WTC11 (cell line): ENCODE data around the gene HYOU1. TPM values are rescaled to one million over a fixed set of nuclear protein-coding genes. Genes with fewer than 3 reads are reported as not detected.

Experiments
- ATAC-seq: fragments of 200-7000 bp; cut with Tn5 transposase; 2 replicates; pipeline ENCODE4 v1.10.0; 2021; ENCODE audit warnings: mild to moderate bottlenecking, moderate library complexity
- CTCF ChIA-PET: fragments of 300-600 bp; sonication (Branson Sonifier 250); formaldehyde crosslinking; loops from one replicate; lab custom pipeline; 2021; ENCODE audit warnings: antibody characterized with exemption; lab: Charles Lee
- POLR2A ChIA-PET: fragments of 350-600 bp; sonication (Branson Sonifier 250); formaldehyde crosslinking; loops from one replicate; lab custom pipeline; 2021; ENCODE audit warnings: antibody characterized with exemption; lab: Charles Lee
- DNase-seq: peaks from one replicate; pipeline ENCODE4 v3.0.0; 2021; ENCODE audit warnings: low spot score
- H3K27ac Mint-ChIP-seq: 2 replicates; pipeline ENCODE4 v1.8.0; 2021; ENCODE audit warnings: mixed read lengths
- H3K27me3 Mint-ChIP-seq: 2 replicates; pipeline ENCODE4 v1.8.0; 2021; ENCODE audit warnings: low read depth, mild to moderate bottlenecking, moderate library complexity, mixed read lengths
- H3K36me3 Mint-ChIP-seq: 2 replicates; pipeline ENCODE4 v1.8.0; 2021; ENCODE audit warnings: mixed read lengths
- H3K4me1 Mint-ChIP-seq: 2 replicates; pipeline ENCODE4 v1.8.0; 2022; ENCODE audit warnings: mixed read lengths
- H3K4me3 Mint-ChIP-seq: 2 replicates; pipeline ENCODE4 v1.8.0; 2021; ENCODE audit warnings: mild to moderate bottlenecking, moderate library complexity, mixed read lengths
- H3K9me3 Mint-ChIP-seq: 2 replicates; pipeline ENCODE4 v1.8.0; 2021; ENCODE audit warnings: mixed read lengths
- AFF4 ChIP-seq: sonication (generic); formaldehyde crosslinking; IDR thresholded peaks from 2 replicates; pipeline ENCODE4 v1.8.1; 2023; ENCODE audit warnings: mild to moderate bottlenecking, missing genetic modification reagents, borderline replicate concordance
- ATF2 ChIP-seq: sonication (generic); formaldehyde crosslinking; IDR thresholded peaks from 2 replicates; pipeline ENCODE4 v1.8.1; 2022; ENCODE audit warnings: low read depth, missing genetic modification reagents, borderline replicate concordance
- ATF3 ChIP-seq: sonication (generic); formaldehyde crosslinking; conservative IDR thresholded peaks from 2 replicates; pipeline ENCODE4 v1.8.1; 2022; ENCODE audit warnings: mild to moderate bottlenecking, missing genetic modification reagents
- CREB1 ChIP-seq: sonication (generic); formaldehyde crosslinking; IDR thresholded peaks from 2 replicates; pipeline ENCODE4 v1.8.0; 2023; ENCODE audit warnings: mild to moderate bottlenecking, missing genetic modification reagents
- CREM ChIP-seq: sonication (generic); formaldehyde crosslinking; IDR thresholded peaks from 2 replicates; pipeline ENCODE4 v1.8.1; 2022; ENCODE audit warnings: mild to moderate bottlenecking, missing genetic modification reagents, moderate library complexity
- EMX1 ChIP-seq: fragments of 250-450 bp; sonication (Bioruptor Pico); IDR thresholded peaks from 2 replicates; pipeline ENCODE4 v1.8.0; 2021; ENCODE audit warnings: mild to moderate bottlenecking
- FOXP4 ChIP-seq: sonication (generic); formaldehyde crosslinking; IDR thresholded peaks from 2 replicates; pipeline ENCODE4 v1.8.0; 2022; ENCODE audit warnings: mild to moderate bottlenecking, missing genetic modification reagents
- GTF2I ChIP-seq: fragments of 250-450 bp; sonication (Bioruptor Pico); conservative IDR thresholded peaks from 2 replicates; pipeline ENCODE4 v1.4.0; 2021; ENCODE audit warnings: mild to moderate bottlenecking
- KAT7 ChIP-seq: sonication (generic); formaldehyde crosslinking; IDR thresholded peaks from 2 replicates; pipeline ENCODE4 v1.8.1; 2023; ENCODE audit warnings: missing genetic modification reagents, mild to moderate bottlenecking, borderline replicate concordance
- NFE2L1 ChIP-seq: sonication (generic); formaldehyde crosslinking; IDR thresholded peaks from 2 replicates; pipeline ENCODE4 v1.8.1; 2023; ENCODE audit warnings: missing genetic modification reagents
- RELA ChIP-seq: sonication (generic); formaldehyde crosslinking; IDR thresholded peaks from 2 replicates; pipeline ENCODE4 v1.8.1; 2022; ENCODE audit warnings: missing genetic modification reagents, mild to moderate bottlenecking, borderline replicate concordance
- SOX15 ChIP-seq: fragments of 250-450 bp; sonication (Bioruptor Pico); IDR thresholded peaks from 2 replicates; pipeline ENCODE4 v1.9.0; 2021; ENCODE audit warnings: mild to moderate bottlenecking
- SP1 ChIP-seq: sonication (generic); formaldehyde crosslinking; conservative IDR thresholded peaks from 2 replicates; pipeline ENCODE4 v1.8.1; 2022; ENCODE audit warnings: missing genetic modification reagents
- TP53 ChIP-seq: sonication (generic); formaldehyde crosslinking; IDR thresholded peaks from 2 replicates; pipeline ENCODE4 v1.8.1; 2023; ENCODE audit warnings: mild to moderate bottlenecking, missing genetic modification reagents
- ZBTB21 ChIP-seq: sonication (generic); formaldehyde crosslinking; IDR thresholded peaks from 2 replicates; pipeline ENCODE4 v1.8.1; 2023; ENCODE audit warnings: mild to moderate bottlenecking, missing genetic modification reagents, borderline replicate concordance
- ZNF317 ChIP-seq: sonication (generic); formaldehyde crosslinking; IDR thresholded peaks from 2 replicates; pipeline ENCODE4 v1.8.1; 2023; ENCODE audit warnings: low read depth, mild to moderate bottlenecking, moderate library complexity, missing genetic modification reagents, borderline replicate concordance
- ZNF416 ChIP-seq: fragments of 250-450 bp; sonication (Bioruptor Pico); IDR thresholded peaks from 2 replicates; pipeline ENCODE4 v1.9.0; 2021; ENCODE audit warnings: mild to moderate bottlenecking, inconsistent platforms
- ZNF512 ChIP-seq: sonication (generic); formaldehyde crosslinking; IDR thresholded peaks from 2 replicates; pipeline ENCODE4 v1.8.1; 2022; ENCODE audit warnings: missing genetic modification reagents, borderline replicate concordance
- total RNA-seq: library from RNA; stranded (reverse); gene quantifications from 3 replicates; pipeline ENCODE4 v1.2.3, GENCODE V29; 2021

The HYOU1 gene
- total RNA-seq, 1 experiment from 2014 or later: 276 TPM

- TF ChIP-seq FOXP4 (CRISPR knock-in tag): 0 out of 2 replicates have a peak, but pooled peaks have one; percentile 9
- TF ChIP-seq NFE2L1: no peak
- TF ChIP-seq SP1 (CRISPR knock-in tag): no peak; the same call in 1 of the 2 replicates
- 0 out of 2 replicates have a peak, but pooled peaks have one; percentile 42 for TF ChIP-seq EMX1
- TF ChIP-seq KAT7 (CRISPR knock-in tag): peak; percentile 73; the same call in 1 of the 2 replicates
- no peak for TF ChIP-seq CREB1
- 0 out of 2 replicates have a peak, but pooled peaks have one; percentile 31 for TF ChIP-seq AFF4 (CRISPR knock-in tag)
- TF ChIP-seq RELA (CRISPR knock-in tag): peak; percentile 20; the same call in 1 of the 2 replicates
- TF ChIP-seq CREM (CRISPR knock-in tag): no peak
- no peak for TF ChIP-seq ZBTB21 (CRISPR knock-in tag)
- 0 out of 2 replicates have a peak, but pooled peaks have one; percentile 41 for TF ChIP-seq TP53
- no peak for TF ChIP-seq ATF3 (CRISPR knock-in tag)
- no peak for TF ChIP-seq GTF2I (CRISPR knock-in tag)
- peak; percentile 32; the same call in 1 of the 2 replicates for TF ChIP-seq ATF2 (CRISPR knock-in tag)
Measured at GRCh38 chr11:119093942-119094815, 37.2 kb upstream of the HYOU1 start (continued).

GRCh38 chr11:119092880-119093842 is 36.2 kb upstream of the HYOU1 start:
- ATAC-seq (no peak), DNase-seq (no peak)
- TF ChIP-seq ZNF317 (CRISPR knock-in tag) (no peak), SOX15 (CRISPR knock-in tag) (no peak), ZNF416 (CRISPR knock-in tag) (no peak), AFF4 (CRISPR knock-in tag) (0 out of 2 replicates have a peak, but pooled peaks have one; percentile 26), ZNF512 (CRISPR knock-in tag) (no peak)

More at GRCh38 chr11:119092880-119093842, 36.2 kb upstream of the HYOU1 start:
- Mint-ChIP-seq H3K36me3 (peaks cover 41% of the 10 kb centered on the region), H3K4me3 (peak overlapping the region; percentile 94), H3K27ac (peak overlapping the region; percentile 79), H3K9me3 (no peaks in the 10 kb centered on the region), H3K27me3 (no peaks in the 10 kb centered on the region), H3K4me1 (peaks cover 23% of the 10 kb centered on the region)
- ChIA-PET CTCF (interaction anchor here (0.9 to 1.0 kb wide), 2 partner anchors 13 to 18 kb away, joined by 3 read pairs; no protein-coding TSS in a partner anchor), POLR2A (interaction anchor here (0.5 to 2.2 kb wide), 4 partner anchors 8 to 79 kb away, joined by 3 to 10 read pairs (median 5); partner anchors contain the start of genes HMBS and HYOU1)
